SU-DHL-6 (cell line): ENCODE data around the gene GDAP1L1.
"Not testable (repeated sequence)": the region's sequence is repeated elsewhere in the genome, so short reads cannot be mapped to it uniquely, and the experiment has no call there.

ENCODE experiments used
- H2AFZ ChIP-seq: fragments of 200-600 bp; sonication (generic); 2 replicates; pipeline ENCODE4 v1.6.1; 2014; ENCODE audit warnings: low read depth, mild to moderate bottlenecking, moderate library complexity, mixed read lengths, antibody characterized with exemption, low read length; ENCODE audit not compliant: severe bottlenecking
- H3F3A ChIP-seq: fragments of 200-600 bp; shearing (Covaris generic); 2 replicates; pipeline ENCODE4 v1.6.0; 2016; ENCODE audit warnings: antibody characterized with exemption, mild to moderate bottlenecking; ENCODE audit not compliant: insufficient read depth
- H3K27ac ChIP-seq: fragments of 200-600 bp; sonication (generic); 2 replicates; pipeline ENCODE4 v1.5.1; 2016; ENCODE audit warnings: low read depth, mild to moderate bottlenecking, low read length, moderate library complexity, mixed read lengths
- H3K27me3 ChIP-seq: fragments of 200-600 bp; sonication (generic), shearing (Covaris generic); 2 replicates; pipeline ENCODE4 v1.6.0; 2014; ENCODE audit warnings: mild to moderate bottlenecking, low read length
- H3K36me3 ChIP-seq: fragments of 200-600 bp; sonication (generic); 2 replicates; pipeline ENCODE4 v1.6.1; 2014; ENCODE audit warnings: mild to moderate bottlenecking, low read length, mixed read lengths
- H3K4me2 ChIP-seq: fragments of 300-600, 200-600 bp; shearing (Covaris generic), sonication (generic); 2 replicates; pipeline ENCODE4 v1.6.0; 2014; ENCODE audit warnings: low read length, low read depth, mild to moderate bottlenecking; ENCODE audit not compliant: poor library complexity, severe bottlenecking
- H3K4me3 ChIP-seq: fragments of 200-600 bp; sonication (generic); 2 replicates; pipeline ENCODE4 v1.5.1; 2014; ENCODE audit warnings: antibody characterized with exemption, low read length, mild to moderate bottlenecking, mixed read lengths; ENCODE audit not compliant: insufficient read depth, poor library complexity, severe bottlenecking
- H3K79me2 ChIP-seq: fragments of 200-600 bp; sonication (generic); 2 replicates; pipeline ENCODE4 v1.6.1; 2014; ENCODE audit warnings: mild to moderate bottlenecking, low read length, moderate library complexity; ENCODE audit not compliant: insufficient read depth
- H3K9ac ChIP-seq: fragments of 200-600 bp; sonication (generic); 2 replicates; pipeline ENCODE4 v1.7.0; 2014; ENCODE audit warnings: mild to moderate bottlenecking, low read length
- H3K9me2 ChIP-seq: fragments of 200-600 bp; sonication (generic); replicated peaks from 2 replicates; pipeline ENCODE4 v1.6.1; 2014; ENCODE audit warnings: low read length; ENCODE audit not compliant: insufficient read depth
- H3K9me3 ChIP-seq: fragments of 200-600 bp; sonication (generic); 2 replicates; pipeline ENCODE4 v1.6.1; 2014; ENCODE audit warnings: low read length, mixed read lengths; ENCODE audit not compliant: insufficient read depth
- H4K20me1 ChIP-seq: fragments of 200-600 bp; sonication (generic); 2 replicates; pipeline ENCODE4 v1.6.1; 2014; ENCODE audit warnings: low read depth, mild to moderate bottlenecking, antibody characterized with exemption, low read length, moderate library complexity, mixed read lengths
- EZH2phosphoT487 ChIP-seq: fragments of 200-600 bp; sonication (generic), shearing (Covaris generic); conservative IDR thresholded peaks from 2 replicates; pipeline ENCODE4 v1.6.1; 2018; ENCODE audit warnings: mild to moderate bottlenecking, antibody characterized with exemption, low read length, moderate library complexity, mixed read lengths
- TF ChIP-seq, protein P1 (sequence below): fragments of 200-600 bp; sonication (generic); IDR thresholded peaks from one replicate; pipeline ENCODE4 v1.5.1; 2017; ENCODE audit warnings: antibody characterized with exemption, mild to moderate bottlenecking, low read length, moderate library complexity; ENCODE audit not compliant: insufficient read depth, poor library complexity, severe bottlenecking

GDAP1L1 gene

GRCh38 chr20:44235702-44236101 lies 11.4 kb upstream of the GDAP1L1 start:
- Histone ChIP-seq H3K27me3 (no peaks in the 10 kb centered on the region), H3K79me2 (no peaks in the 10 kb centered on the region), H3F3A (no peaks in the 10 kb centered on the region), H3K36me3 (no peaks in the 10 kb centered on the region), H2AFZ (no peak overlapping the region), H3K4me2 (no peak overlapping the region), H3K9me2 (no peaks in the 10 kb centered on the region), H3K9ac (no peak overlapping the region), H3K9me3 (no peaks in the 10 kb centered on the region), H4K20me1 (no peaks in the 10 kb centered on the region), H3K27ac (no peak overlapping the region), H3K4me3 (no peak overlapping the region)
- TF ChIP-seq, protein P1, sequence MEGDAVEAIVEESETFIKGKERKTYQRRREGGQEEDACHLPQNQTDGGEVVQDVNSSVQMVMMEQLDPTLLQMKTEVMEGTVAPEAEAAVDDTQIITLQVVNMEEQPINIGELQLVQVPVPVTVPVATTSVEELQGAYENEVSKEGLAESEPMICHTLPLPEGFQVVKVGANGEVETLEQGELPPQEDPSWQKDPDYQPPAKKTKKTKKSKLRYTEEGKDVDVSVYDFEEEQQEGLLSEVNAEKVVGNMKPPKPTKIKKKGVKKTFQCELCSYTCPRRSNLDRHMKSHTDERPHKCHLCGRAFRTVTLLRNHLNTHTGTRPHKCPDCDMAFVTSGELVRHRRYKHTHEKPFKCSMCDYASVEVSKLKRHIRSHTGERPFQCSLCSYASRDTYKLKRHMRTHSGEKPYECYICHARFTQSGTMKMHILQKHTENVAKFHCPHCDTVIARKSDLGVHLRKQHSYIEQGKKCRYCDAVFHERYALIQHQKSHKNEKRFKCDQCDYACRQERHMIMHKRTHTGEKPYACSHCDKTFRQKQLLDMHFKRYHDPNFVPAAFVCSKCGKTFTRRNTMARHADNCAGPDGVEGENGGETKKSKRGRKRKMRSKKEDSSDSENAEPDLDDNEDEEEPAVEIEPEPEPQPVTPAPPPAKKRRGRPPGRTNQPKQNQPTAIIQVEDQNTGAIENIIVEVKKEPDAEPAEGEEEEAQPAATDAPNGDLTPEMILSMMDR, result no peak
- TF ChIP-seq EZH2phosphoT487, result no peak

DNA sequence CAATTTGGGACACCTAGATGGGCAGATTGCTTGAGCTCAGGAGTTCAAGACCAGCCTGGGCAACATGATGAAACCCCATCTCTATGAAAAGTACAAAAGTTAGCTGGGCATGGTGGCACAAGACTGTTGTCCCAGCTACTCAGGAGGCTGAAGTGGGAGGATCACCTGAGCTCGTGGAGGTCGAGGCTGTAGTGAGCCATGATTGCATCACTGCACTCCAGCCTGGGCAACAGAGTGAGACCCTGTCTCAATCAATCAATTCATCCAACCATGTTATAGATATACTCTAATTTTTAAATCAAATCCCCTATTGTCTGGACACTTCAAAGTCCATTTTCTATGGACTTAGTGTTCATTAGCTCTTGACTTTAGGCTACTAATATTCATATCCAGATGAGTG lies 10.3 kb upstream of the GDAP1L1 start:
- not testable (repeated sequence) for H3K27ac ChIP-seq, H3K9ac ChIP-seq, H3K4me3 ChIP-seq, H3K36me3 ChIP-seq, H4K20me1 ChIP-seq, H3K27me3 ChIP-seq, H3K4me2 ChIP-seq, H3F3A ChIP-seq, H2AFZ ChIP-seq, H3K79me2 ChIP-seq, H3K9me3 ChIP-seq, H3K9me2 ChIP-seq

- H2AFZ ChIP-seq, result no peak overlapping the region
- no peaks in the 10 kb centered on the region for H3K9me2 ChIP-seq
- no peaks in the 10 kb centered on the region for H3K36me3 ChIP-seq
- H3K4me3 ChIP-seq, result no peak overlapping the region
- H3F3A ChIP-seq, result no peaks in the 10 kb centered on the region
- H3K27me3 ChIP-seq, result no peaks in the 10 kb centered on the region
- H3K27ac ChIP-seq, result no peak overlapping the region
- H3K4me2 ChIP-seq, result no peak overlapping the region
- TF ChIP-seq, protein P1, result no peak
- no peak for TF ChIP-seq EZH2phosphoT487
- H3K9ac ChIP-seq, result no peak overlapping the region
- no peaks in the 10 kb centered on the region for H3K79me2 ChIP-seq
- no peaks in the 10 kb centered on the region for H3K9me3 ChIP-seq
- H4K20me1 ChIP-seq, result no peaks in the 10 kb centered on the region
Measured at GRCh38 chr20:44241796-44242195, 5.3 kb upstream of the GDAP1L1 start.

DNA sequence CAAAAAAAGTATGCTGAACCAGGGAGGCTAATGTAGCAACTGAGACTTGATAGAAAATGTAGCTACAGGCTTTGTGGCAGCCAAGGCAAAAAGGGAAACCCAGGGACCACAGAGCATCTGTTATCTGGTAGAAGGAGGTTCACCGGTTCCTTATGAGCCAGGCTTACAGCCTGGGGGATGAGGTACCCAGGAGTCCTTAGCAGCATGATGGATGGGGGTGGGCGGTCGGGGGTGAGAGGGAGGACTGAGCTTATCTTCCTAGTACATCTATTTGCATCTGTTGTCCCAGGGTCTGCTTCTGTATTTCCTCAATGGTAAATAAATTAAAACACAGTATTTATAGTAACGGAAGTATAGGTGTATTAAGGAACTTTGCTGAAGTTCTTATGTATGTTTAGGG lies 1.1 kb upstream of the GDAP1L1 start:
- no peak overlapping the region for H2AFZ ChIP-seq
- H3K4me2 ChIP-seq, result no peak overlapping the region
- H3K27me3 ChIP-seq, result no peaks in the 10 kb centered on the region
- no peaks in the 10 kb centered on the region for H3K9me2 ChIP-seq
- no peak overlapping the region for H3K9ac ChIP-seq
- no peaks in the 10 kb centered on the region for H3K36me3 ChIP-seq
- no peak overlapping the region for H3K27ac ChIP-seq
- no peak overlapping the region for H3K4me3 ChIP-seq
- H3K9me3 ChIP-seq, result no peaks in the 10 kb centered on the region
- no peaks in the 10 kb centered on the region for H4K20me1 ChIP-seq
- no peaks in the 10 kb centered on the region for H3F3A ChIP-seq
- TF ChIP-seq EZH2phosphoT487, result no peak
- TF ChIP-seq, protein P1, result no peak
- no peaks in the 10 kb centered on the region for H3K79me2 ChIP-seq
